ENCODE measurements around the gene HLA-E. TPM values are rescaled to one million over a fixed set of nuclear protein-coding genes. Genes with fewer than 3 reads are reported as not detected.

The HLA-E gene
- total and polyA plus RNA-seq, 10 of the 15 experiments (the other 5 are each of a cell fraction or from before 2014, with no cell fraction given), result 35.1 to 483 (median 267) TPM

GRCh38 chr6:30493643-30494250, 4.4 kb downstream of the HLA-E start:
- FAIRE-seq, result no peak
- Histone ChIP-seq H3K4me1 (ENCODE audit: control insufficient read depth, insufficient read depth, low read length) (peaks cover 14% of the 10 kb centered on the region), H3K9me3 (replicated peaks; ENCODE audit: control insufficient read depth, insufficient read depth, low read length) (no peaks in the 10 kb centered on the region), H3K9ac (ENCODE audit: control insufficient read depth, insufficient read depth, low read length) (no peak overlapping the region), H4K20me1 (ENCODE audit: control insufficient read depth, insufficient read depth) (peaks cover 4% of the 10 kb centered on the region), H3K4me2 (ENCODE audit: control insufficient read depth, insufficient read depth) (no peak overlapping the region), H3K27ac (ENCODE audit: control insufficient read depth, insufficient read depth) (no peak overlapping the region), H3K36me3 (ENCODE audit: control insufficient read depth in 2 of 2, insufficient read depth in 2 of 2, low read length in 1 of 2) (peaks cover 20 to 37% of the 10 kb centered on the region in 2 experiments), H3K4me3 (no peak overlapping the region), H3K79me2 (ENCODE audit: control insufficient read depth, insufficient read depth, low read length) (peaks cover 34% of the 10 kb centered on the region), H2AFZ (ENCODE audit: control insufficient read depth, low read depth, low read length) (no peak overlapping the region), H3K27me3 (replicated peaks in 1 of 2; ENCODE audit: control insufficient read depth in 2 of 2, insufficient read depth in 2 of 2, low read length in 1 of 2) (no peaks in the 10 kb centered on the region)
- no TSS peak for BruUV-seq (replicated peaks)
- SMC1A ChIA-PET (ENCODE audit: uncharacterized antibody, unreplicated experiment), result interaction anchor here (0.6 to 6.0 kb wide), 14 partner anchors 9 to 224 kb away, joined by 3 to 49 read pairs (median 4); partner anchors contain the start of gene MDC1
- POLR2A ChIA-PET, result interaction anchor here (0.5 to 2.7 kb wide), 7 partner anchors 16 to 53 kb away, joined by 3 to 16 read pairs (median 8); no protein-coding TSS in a partner anchor
- ATAC-seq, result peak; percentile 13
- DNase-seq (ENCODE audit: low read depth, low spot score), result no peak
- CTCF ChIA-PET, result interaction anchor here (0.7 to 8.0 kb wide), 18 partner anchors 8 to 237 kb away, joined by 3 to 93 read pairs (median 4); partner anchors contain the start of genes ABCF1 and PRR3
- RAD21 ChIA-PET (ENCODE audit: unreplicated experiment), result interaction anchor here (1.1 to 3.5 kb wide), 7 partner anchors 9 to 51 kb away, joined by 3 to 21 read pairs (median 6); no protein-coding TSS in a partner anchor
- intact Hi-C loops (cut with micrococcal nuclease; ENCODE audit: unreplicated experiment), result no loop called here
- WGBS (ENCODE audit: insufficient coverage, insufficient replicate concordance, low lambda C conversion rate, missing lambda C conversion rate), result 43% methylated on average over 8 of the region's 8 CpGs
- in situ Hi-C loops (cut with MboI), result loop anchor here (5.0 kb wide), 1 partner anchor 39 kb away; no protein-coding TSS in a partner anchor
- TF ChIP-seq BACH1 (IDR thresholded peaks at IDR 0.05; ENCODE audit: borderline replicate concordance) (peak; percentile 95), NFIC (IDR thresholded peaks at IDR 0.05; ENCODE audit: low read depth, low read length) (no peak), POLR2A (IDR thresholded peaks at IDR 0.05; ENCODE audit: low read depth, low read length) (peak; percentile 76), ZZZ3 (IDR thresholded peaks at IDR 0.05; ENCODE audit: control insufficient read depth, insufficient read length, low read depth) (no peak), NRF1 (conservative IDR thresholded peaks at IDR 0.05; ENCODE audit: low read depth, low read length) (no peak), TARDBP (IDR thresholded peaks at IDR 0.05; ENCODE audit: borderline replicate concordance) (0 out of 2 replicates have a peak, but pooled peaks have one; percentile 31), YBX1 (IDR thresholded peaks at IDR 0.05) (no peak), ASH2L (IDR thresholded peaks at IDR 0.05; ENCODE audit: borderline replicate concordance, low read depth) (no peak), DPF2 (IDR thresholded peaks at IDR 0.05) (no peak), RCOR1 (conservative IDR thresholded peaks at IDR 0.05; ENCODE audit: low read depth, low read length) (no peak), MXI1 (IDR thresholded peaks at IDR 0.05; ENCODE audit: low read depth, low read length) (no peak), POU2F2 (IDR thresholded peaks at IDR 0.05; ENCODE audit: borderline replicate concordance, low read depth, low read length) (peak; percentile 75; the same call in 2 of the 3 replicates), PAX8 (IDR thresholded peaks at IDR 0.05) (no peak), ZNF217 (IDR thresholded peaks at IDR 0.05) (no peak)
- TF ChIP-seq, protein P1, sequence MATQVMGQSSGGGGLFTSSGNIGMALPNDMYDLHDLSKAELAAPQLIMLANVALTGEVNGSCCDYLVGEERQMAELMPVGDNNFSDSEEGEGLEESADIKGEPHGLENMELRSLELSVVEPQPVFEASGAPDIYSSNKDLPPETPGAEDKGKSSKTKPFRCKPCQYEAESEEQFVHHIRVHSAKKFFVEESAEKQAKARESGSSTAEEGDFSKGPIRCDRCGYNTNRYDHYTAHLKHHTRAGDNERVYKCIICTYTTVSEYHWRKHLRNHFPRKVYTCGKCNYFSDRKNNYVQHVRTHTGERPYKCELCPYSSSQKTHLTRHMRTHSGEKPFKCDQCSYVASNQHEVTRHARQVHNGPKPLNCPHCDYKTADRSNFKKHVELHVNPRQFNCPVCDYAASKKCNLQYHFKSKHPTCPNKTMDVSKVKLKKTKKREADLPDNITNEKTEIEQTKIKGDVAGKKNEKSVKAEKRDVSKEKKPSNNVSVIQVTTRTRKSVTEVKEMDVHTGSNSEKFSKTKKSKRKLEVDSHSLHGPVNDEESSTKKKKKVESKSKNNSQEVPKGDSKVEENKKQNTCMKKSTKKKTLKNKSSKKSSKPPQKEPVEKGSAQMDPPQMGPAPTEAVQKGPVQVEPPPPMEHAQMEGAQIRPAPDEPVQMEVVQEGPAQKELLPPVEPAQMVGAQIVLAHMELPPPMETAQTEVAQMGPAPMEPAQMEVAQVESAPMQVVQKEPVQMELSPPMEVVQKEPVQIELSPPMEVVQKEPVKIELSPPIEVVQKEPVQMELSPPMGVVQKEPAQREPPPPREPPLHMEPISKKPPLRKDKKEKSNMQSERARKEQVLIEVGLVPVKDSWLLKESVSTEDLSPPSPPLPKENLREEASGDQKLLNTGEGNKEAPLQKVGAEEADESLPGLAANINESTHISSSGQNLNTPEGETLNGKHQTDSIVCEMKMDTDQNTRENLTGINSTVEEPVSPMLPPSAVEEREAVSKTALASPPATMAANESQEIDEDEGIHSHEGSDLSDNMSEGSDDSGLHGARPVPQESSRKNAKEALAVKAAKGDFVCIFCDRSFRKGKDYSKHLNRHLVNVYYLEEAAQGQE (IDR thresholded peaks at IDR 0.05; ENCODE audit: low read depth, low read length), result no peak
- TF ChIP-seq, protein P2, sequence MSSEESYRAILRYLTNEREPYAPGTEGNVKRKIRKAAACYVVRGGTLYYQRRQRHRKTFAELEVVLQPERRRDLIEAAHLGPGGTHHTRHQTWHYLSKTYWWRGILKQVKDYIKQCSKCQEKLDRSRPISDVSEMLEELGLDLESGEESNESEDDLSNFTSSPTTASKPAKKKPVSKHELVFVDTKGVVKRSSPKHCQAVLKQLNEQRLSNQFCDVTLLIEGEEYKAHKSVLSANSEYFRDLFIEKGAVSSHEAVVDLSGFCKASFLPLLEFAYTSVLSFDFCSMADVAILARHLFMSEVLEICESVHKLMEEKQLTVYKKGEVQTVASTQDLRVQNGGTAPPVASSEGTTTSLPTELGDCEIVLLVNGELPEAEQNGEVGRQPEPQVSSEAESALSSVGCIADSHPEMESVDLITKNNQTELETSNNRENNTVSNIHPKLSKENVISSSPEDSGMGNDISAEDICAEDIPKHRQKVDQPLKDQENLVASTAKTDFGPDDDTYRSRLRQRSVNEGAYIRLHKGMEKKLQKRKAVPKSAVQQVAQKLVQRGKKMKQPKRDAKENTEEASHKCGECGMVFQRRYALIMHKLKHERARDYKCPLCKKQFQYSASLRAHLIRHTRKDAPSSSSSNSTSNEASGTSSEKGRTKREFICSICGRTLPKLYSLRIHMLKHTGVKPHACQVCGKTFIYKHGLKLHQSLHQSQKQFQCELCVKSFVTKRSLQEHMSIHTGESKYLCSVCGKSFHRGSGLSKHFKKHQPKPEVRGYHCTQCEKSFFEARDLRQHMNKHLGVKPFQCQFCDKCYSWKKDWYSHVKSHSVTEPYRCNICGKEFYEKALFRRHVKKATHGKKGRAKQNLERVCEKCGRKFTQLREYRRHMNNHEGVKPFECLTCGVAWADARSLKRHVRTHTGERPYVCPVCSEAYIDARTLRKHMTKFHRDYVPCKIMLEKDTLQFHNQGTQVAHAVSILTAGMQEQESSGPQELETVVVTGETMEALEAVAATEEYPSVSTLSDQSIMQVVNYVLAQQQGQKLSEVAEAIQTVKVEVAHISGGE (CRISPR knock-in tag; IDR thresholded peaks at IDR 0.05), result no peak
- TF ChIP-seq, protein P3, sequence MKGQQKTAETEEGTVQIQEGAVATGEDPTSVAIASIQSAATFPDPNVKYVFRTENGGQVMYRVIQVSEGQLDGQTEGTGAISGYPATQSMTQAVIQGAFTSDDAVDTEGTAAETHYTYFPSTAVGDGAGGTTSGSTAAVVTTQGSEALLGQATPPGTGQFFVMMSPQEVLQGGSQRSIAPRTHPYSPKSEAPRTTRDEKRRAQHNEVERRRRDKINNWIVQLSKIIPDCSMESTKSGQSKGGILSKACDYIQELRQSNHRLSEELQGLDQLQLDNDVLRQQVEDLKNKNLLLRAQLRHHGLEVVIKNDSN (IDR thresholded peaks at IDR 0.05; ENCODE audit: borderline replicate concordance, extremely low read length, insufficient read depth, low read depth, low read length), result no peak

All from GM12878 (cell line).